ENCODE data around the gene PAQR4. TPM values are rescaled to one million over a fixed set of nuclear protein-coding genes. Genes with fewer than 3 reads are reported as not detected.

The PAQR4 gene
- total RNA-seq, 2 experiments from 2014 or later = 29.4 to 30.4 TPM

DNA sequence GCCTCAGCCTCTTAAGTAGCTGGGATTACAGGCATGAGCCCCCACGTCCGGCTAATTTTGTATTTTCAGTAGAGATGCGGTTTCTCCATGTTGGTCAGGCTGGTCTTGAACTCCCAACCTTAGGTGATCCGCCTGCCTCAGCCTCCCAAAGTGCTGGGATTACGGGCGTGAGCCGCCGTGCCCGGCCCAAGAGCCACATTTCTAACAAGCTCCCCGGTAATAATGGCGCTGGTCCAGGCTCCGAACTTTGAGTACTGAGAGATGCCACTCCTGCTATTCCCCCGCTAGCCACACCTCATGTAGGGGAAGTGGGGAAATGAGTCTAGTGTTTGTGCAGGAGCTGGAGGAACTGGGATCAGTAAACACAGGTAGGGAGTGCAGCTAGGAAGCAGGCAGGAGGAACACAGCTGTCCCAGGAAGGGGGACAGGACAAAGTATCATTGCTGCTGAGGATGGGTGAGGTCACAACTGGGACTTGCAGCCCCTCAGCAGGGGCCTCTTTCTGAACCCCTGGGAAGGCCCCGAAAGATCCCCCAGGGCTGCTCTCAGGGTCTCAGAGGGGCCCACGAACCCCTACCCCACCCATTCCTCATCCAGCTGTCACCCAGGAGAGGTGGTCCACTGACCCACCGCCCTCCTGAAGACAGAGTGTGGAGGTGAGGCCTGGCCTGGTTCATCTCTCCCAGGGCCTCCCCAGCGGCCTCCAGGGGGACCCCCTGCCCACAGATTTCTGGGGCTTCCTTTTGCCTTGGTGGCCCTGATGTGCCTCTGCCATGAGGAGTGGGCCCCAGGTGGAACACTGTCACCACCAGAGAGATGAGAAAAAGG is 8.8 kb upstream of the PAQR4 start:
- Mint-ChIP-seq H3K27me3 (peaks cover 27% of the 10 kb centered on the region), H3K27ac (no peak overlapping the region), H3K4me3 (no peak overlapping the region), H3K36me3 (ENCODE audit: low read depth) (no peaks in the 10 kb centered on the region), H3K9me3 (no peaks in the 10 kb centered on the region), H3K4me1 (ENCODE audit: low read depth) (peaks cover 20% of the 10 kb centered on the region)
- TF ChIP-seq, protein P1, sequence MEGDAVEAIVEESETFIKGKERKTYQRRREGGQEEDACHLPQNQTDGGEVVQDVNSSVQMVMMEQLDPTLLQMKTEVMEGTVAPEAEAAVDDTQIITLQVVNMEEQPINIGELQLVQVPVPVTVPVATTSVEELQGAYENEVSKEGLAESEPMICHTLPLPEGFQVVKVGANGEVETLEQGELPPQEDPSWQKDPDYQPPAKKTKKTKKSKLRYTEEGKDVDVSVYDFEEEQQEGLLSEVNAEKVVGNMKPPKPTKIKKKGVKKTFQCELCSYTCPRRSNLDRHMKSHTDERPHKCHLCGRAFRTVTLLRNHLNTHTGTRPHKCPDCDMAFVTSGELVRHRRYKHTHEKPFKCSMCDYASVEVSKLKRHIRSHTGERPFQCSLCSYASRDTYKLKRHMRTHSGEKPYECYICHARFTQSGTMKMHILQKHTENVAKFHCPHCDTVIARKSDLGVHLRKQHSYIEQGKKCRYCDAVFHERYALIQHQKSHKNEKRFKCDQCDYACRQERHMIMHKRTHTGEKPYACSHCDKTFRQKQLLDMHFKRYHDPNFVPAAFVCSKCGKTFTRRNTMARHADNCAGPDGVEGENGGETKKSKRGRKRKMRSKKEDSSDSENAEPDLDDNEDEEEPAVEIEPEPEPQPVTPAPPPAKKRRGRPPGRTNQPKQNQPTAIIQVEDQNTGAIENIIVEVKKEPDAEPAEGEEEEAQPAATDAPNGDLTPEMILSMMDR (IDR thresholded peaks at IDR 0.05) = no peak
- intact Hi-C loops (cut with micrococcal nuclease) = no loop called here
- DNase-seq (no peak), ATAC-seq (no peak)
- CTCF ChIA-PET = interaction anchor here (0.8 to 2.1 kb wide), 7 partner anchors 9 to 72 kb away, joined by 3 to 11 read pairs (median 4); no protein-coding TSS in a partner anchor
- POLR2A ChIA-PET = interaction anchor here (0.7 to 2.3 kb wide), 2 partner anchors 9 to 47 kb away, joined by 3 to 8 read pairs; partner anchors contain the start of gene PAQR4

DNA sequence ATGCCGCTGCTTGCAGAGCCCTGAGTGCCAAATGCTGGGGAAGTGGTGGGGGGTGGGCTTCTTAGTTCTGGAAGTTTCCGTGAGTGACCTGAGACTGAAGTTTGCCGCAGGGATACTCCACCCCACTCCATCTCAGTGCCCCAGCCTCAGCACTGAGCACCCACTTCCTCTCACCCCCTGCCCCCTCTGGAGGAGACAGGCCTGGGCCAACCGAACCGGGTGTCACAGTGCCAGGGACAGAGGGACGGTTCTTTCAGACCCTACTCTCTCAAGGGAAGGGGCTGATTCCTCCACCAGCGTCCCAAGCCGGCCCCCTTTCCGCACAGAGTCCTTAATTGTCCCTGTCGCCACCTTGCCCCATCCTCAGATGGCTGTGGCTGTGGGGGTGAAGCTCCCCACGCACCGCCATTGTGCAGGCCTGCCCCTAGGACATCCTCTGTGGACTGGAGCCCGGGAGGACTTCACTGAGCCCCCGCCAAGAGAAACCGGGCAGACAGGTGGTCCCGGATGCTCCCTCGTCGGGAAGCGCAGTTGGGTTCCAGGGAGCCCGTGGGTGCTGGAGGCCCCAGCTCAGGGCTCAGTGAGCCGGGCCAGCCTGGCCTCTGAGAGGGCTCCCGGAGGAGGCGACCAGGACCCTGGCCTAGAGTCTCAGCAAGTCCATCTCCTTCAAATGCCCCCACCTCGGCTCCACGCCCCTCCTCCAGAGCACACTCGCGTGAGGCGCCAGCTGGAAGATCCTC is 6.6 kb upstream of the PAQR4 start:
- H3K4me3 Mint-ChIP-seq = no peak overlapping the region
- no peaks in the 10 kb centered on the region for H3K9me3 Mint-ChIP-seq
- H3K27ac Mint-ChIP-seq = no peak overlapping the region
- H3K36me3 Mint-ChIP-seq (ENCODE audit: low read depth) = no peaks in the 10 kb centered on the region
- TF ChIP-seq, protein P1 (IDR thresholded peaks at IDR 0.05) = no peak
- no peak for ATAC-seq
- no peak for DNase-seq
- peaks cover 20% of the 10 kb centered on the region for H3K4me1 Mint-ChIP-seq (ENCODE audit: low read depth)
- CTCF ChIA-PET = interaction anchor here (0.7 to 3.9 kb wide), 17 partner anchors 10 to 123 kb away, joined by 3 to 12 read pairs (median 4); partner anchors contain the start of genes MMP25 and PKMYT1
- POLR2A ChIA-PET = interaction anchor here (0.5 to 1.2 kb wide), 3 partner anchors 14 to 71 kb away, joined by 3 to 4 read pairs (median 3); partner anchors contain the start of gene PKMYT1
- intact Hi-C loops (cut with micrococcal nuclease) = no loop called here
- peaks cover 26% of the 10 kb centered on the region for H3K27me3 Mint-ChIP-seq

DNA sequence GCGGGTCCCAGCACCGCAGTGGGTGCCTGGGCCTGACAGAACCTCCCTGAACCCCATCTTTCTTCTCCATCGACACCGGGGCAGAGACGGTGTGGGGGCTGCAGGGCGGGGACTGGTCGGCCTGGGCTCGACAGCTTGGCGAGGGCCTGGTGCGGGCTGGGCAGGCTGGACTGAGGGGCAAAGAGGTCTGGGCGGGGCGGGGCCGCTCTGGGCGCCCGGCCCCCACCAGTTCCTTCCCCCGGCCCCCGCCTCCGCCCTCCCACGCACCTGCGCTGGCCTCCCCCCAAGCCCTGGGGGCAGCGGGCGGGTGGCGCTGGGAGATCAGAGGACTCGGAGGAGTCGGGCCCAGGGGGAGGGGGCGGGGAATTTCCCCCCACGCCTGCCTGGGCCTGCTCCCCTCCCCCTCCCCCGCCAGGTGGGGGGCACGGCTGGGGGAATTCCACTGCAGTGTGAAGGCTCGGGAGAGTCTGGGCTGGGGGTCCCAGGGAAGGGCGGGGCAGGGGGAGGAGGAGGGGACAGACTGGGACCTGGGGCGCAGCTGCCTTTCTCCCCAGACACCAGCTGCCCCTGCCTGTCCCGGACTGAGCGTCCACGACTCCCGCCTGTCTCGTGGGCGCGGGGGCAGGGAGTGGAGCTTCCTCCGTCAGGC is 6.0 kb upstream of the PAQR4 start:
- ChIA-PET CTCF (interaction anchor here (1.0 to 3.9 kb wide), 11 partner anchors 9 to 124 kb away, joined by 3 to 12 read pairs (median 4); partner anchors contain the start of genes FLYWCH1 and PKMYT1), POLR2A (interaction anchor here (1.1 to 1.2 kb wide), 2 partner anchors 15 to 17 kb away, joined by 3 to 4 read pairs; partner anchors contain the start of gene PKMYT1)
- no peaks in the 10 kb centered on the region for H3K36me3 Mint-ChIP-seq (ENCODE audit: low read depth)
- TF ChIP-seq, protein P1 (IDR thresholded peaks at IDR 0.05) = no peak
- intact Hi-C loops (cut with micrococcal nuclease) = no loop called here
- H3K27ac Mint-ChIP-seq = no peak overlapping the region
- H3K27me3 Mint-ChIP-seq = peaks cover 30% of the 10 kb centered on the region
- DNase-seq = no peak
- H3K4me1 Mint-ChIP-seq (ENCODE audit: low read depth) = peaks cover 25% of the 10 kb centered on the region
- no peaks in the 10 kb centered on the region for H3K9me3 Mint-ChIP-seq
- no peak for ATAC-seq
- H3K4me3 Mint-ChIP-seq = peak overlapping the region; percentile 51

DNA sequence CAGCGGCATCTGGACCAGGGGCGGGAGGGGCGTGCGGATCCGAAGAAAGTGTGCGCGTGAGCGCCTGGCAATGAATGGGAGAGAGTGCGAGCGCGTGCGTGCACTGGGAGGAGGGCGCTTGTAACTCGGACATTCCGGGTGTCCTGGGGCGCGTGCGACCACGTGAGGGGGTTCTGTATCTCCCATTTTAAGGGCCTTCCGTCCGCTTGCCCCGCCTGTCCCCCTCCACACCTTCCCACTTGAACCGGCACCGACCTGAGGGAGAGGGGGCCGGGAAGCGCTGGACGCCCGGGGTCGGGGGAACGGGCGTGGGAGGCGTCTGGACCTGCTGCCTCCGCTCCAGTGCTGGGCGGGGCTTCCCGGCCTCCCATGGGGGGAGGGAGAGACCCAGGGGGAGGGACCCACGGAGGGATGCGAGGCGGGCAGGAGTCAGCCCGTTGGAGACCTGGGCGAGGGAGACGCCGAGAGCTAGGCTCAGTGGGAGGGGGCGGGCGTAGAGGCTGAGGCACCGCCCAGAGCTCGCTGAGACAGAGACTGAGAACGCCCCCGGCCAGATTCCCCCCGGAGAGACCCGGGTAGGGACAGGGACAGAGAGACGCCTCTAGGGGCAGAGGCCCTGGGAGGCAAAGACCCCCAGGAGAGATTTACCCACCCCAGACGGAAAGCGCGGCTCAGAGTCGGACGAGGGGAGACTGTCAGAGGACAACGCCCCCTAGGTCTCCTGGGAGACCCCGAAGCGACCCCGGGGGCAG is 5.2 kb upstream of the PAQR4 start, which contains the start of gene KREMEN2:
KREMEN2 (plus strand) TSS at position 553 of the 752 bp plus-strand sequence. CDS start 246 bp downstream, outside the sequence.
- Mint-ChIP-seq H3K4me1 (ENCODE audit: low read depth) (peaks cover 30% of the 10 kb centered on the region), H3K4me3 (peak within 1 kb of the TSS; percentile 65), H3K9me3 (no peaks in the 10 kb centered on the region), H3K27ac (no peak within 1 kb of the TSS), H3K27me3 (peaks cover 34% of the 10 kb centered on the region), H3K36me3 (ENCODE audit: low read depth) (no peaks in the 10 kb centered on the region)
- TF ChIP-seq, protein P1 (IDR thresholded peaks at IDR 0.05) = no peak
- intact Hi-C loops (cut with micrococcal nuclease) = no loop called here
- POLR2A ChIA-PET = interaction anchor here (1.1 to 1.4 kb wide), 3 partner anchors 15 to 64 kb away, joined by 3 to 5 read pairs (median 4); partner anchors contain the start of gene PKMYT1
- DNase-seq = peak; percentile 59
- peak; percentile 19 for ATAC-seq
- CTCF ChIA-PET = interaction anchor here (0.6 to 3.9 kb wide), 6 partner anchors 8 to 124 kb away, joined by 3 to 12 read pairs (median 4); partner anchors contain the start of genes FLYWCH1 and FLYWCH2
